H9 (cell line): ENCODE data around the gene EML4. TPM values are rescaled to one million over a fixed set of nuclear protein-coding genes. Genes with fewer than 3 reads are reported as not detected.

Experiments
- DNase-seq: peaks from one replicate; pipeline ENCODE4 v3.0.0-alpha.2; 2017
- H2AFZ ChIP-seq: one replicate; pipeline ENCODE4 v1.6.1; 2013; ENCODE audit warnings: mild to moderate bottlenecking, low read length, control low read depth, moderate library complexity
- H2AK5ac ChIP-seq: 2 replicates; pipeline ENCODE4 v1.6.1; 2013; ENCODE audit warnings: low read length, control low read depth, mixed read lengths; ENCODE audit not compliant: insufficient read length
- H2BK120ac ChIP-seq: one replicate; pipeline ENCODE4 v1.6.1; 2013; ENCODE audit warnings: low read depth, mild to moderate bottlenecking, low read length, control low read depth, inconsistent platforms; ENCODE audit not compliant: poor library complexity, severe bottlenecking
- H2BK12ac ChIP-seq: 2 replicates; pipeline ENCODE4 v1.6.1; 2013; ENCODE audit warnings: low read length, control low read depth, mixed read lengths, low read depth; ENCODE audit not compliant: insufficient read length
- H2BK15ac ChIP-seq: 2 replicates; pipeline ENCODE4 v1.6.1; 2013; ENCODE audit warnings: low read depth, low read length, control low read depth
- H2BK20ac ChIP-seq: one replicate; pipeline ENCODE4 v1.6.1; 2013; ENCODE audit warnings: low read depth, mild to moderate bottlenecking, low read length, control low read depth, inconsistent platforms; ENCODE audit not compliant: poor library complexity, severe bottlenecking
- H2BK5ac ChIP-seq: 2 replicates; pipeline ENCODE4 v1.6.1; 2013; ENCODE audit warnings: low read length, control low read depth, mixed read lengths; ENCODE audit not compliant: insufficient read length
- H3K14ac ChIP-seq: 2 replicates; pipeline ENCODE4 v1.6.1; 2013; ENCODE audit warnings: low read length, control low read depth; ENCODE audit not compliant: insufficient read depth
- H3K18ac ChIP-seq: 2 replicates; pipeline ENCODE4 v1.6.1; 2013; ENCODE audit warnings: low read depth, mild to moderate bottlenecking, mixed read lengths, low read length, control low read depth; ENCODE audit not compliant: insufficient read length
- H3K23ac ChIP-seq: 2 replicates; pipeline ENCODE4 v1.6.1; 2013; ENCODE audit warnings: low read length, control low read depth, mixed read lengths, low read depth; ENCODE audit not compliant: insufficient read length
- H3K23me2 ChIP-seq: 2 replicates; pipeline ENCODE4 v1.6.1; 2013; ENCODE audit warnings: low read depth, mild to moderate bottlenecking, mixed read lengths, low read length, control low read depth; ENCODE audit not compliant: insufficient read length, poor library complexity, severe bottlenecking
- H3K27ac ChIP-seq: 2 replicates; pipeline ENCODE4 v1.5.1; 2013; ENCODE audit warnings: low read length, control low read depth, mixed read lengths, low read depth; ENCODE audit not compliant: insufficient read length
- H3K27me3 ChIP-seq: 2 replicates; pipeline ENCODE4 v1.6.1; 2013; ENCODE audit warnings: low read length, control low read depth, inconsistent platforms; ENCODE audit not compliant: insufficient read depth
- H3K4ac ChIP-seq: 2 replicates; pipeline ENCODE4 v1.6.1; 2013; ENCODE audit warnings: low read depth, mild to moderate bottlenecking, control low read depth, inconsistent platforms, low read length, moderate library complexity
- H3K4me1 ChIP-seq: 2 replicates; pipeline ENCODE4 v1.6.1; 2013; ENCODE audit warnings: low read length, control low read depth, inconsistent platforms; ENCODE audit not compliant: insufficient read depth
- H3K4me2 ChIP-seq: 2 replicates; pipeline ENCODE4 v1.6.1; 2013; ENCODE audit warnings: low read length, control low read depth, mixed read lengths; ENCODE audit not compliant: insufficient read length, insufficient read depth
- H3K56ac ChIP-seq: 2 replicates; pipeline ENCODE4 v1.6.1; 2013; ENCODE audit warnings: low read depth, mild to moderate bottlenecking, mixed read lengths, low read length, control low read depth; ENCODE audit not compliant: insufficient read length
- H3K79me1 ChIP-seq: 2 replicates; pipeline ENCODE4 v1.6.1; 2013; ENCODE audit warnings: low read depth, mild to moderate bottlenecking, moderate library complexity, low read length, control low read depth, inconsistent platforms; ENCODE audit not compliant: insufficient read depth, poor library complexity, severe bottlenecking
- H3K79me2 ChIP-seq: 2 replicates; pipeline ENCODE4 v1.6.1; 2013; ENCODE audit warnings: low read length, control low read depth, inconsistent platforms; ENCODE audit not compliant: insufficient read depth
- H3K9ac ChIP-seq: 2 replicates; pipeline ENCODE4 v1.6.1; 2013; ENCODE audit warnings: low read length, control low read depth, mixed read lengths; ENCODE audit not compliant: insufficient read length; ENCODE audit errors: extremely low read depth
- H3K9me3 ChIP-seq: one replicate; pipeline ENCODE4 v1.6.1; 2013; ENCODE audit warnings: low read depth, low read length, inconsistent platforms; ENCODE audit not compliant: control insufficient read depth
- H3T11ph ChIP-seq: one replicate; pipeline ENCODE4 v1.6.1; 2013; ENCODE audit warnings: mild to moderate bottlenecking, low read length, control low read depth, inconsistent platforms
- H4K20me1 ChIP-seq: one replicate; pipeline ENCODE4 v1.6.1; 2013; ENCODE audit not compliant: control insufficient read depth, insufficient read length, insufficient read depth
- H4K5ac ChIP-seq: 2 replicates; pipeline ENCODE4 v1.6.1; 2013; ENCODE audit warnings: low read depth, mild to moderate bottlenecking, mixed read lengths, low read length, control low read depth; ENCODE audit not compliant: insufficient read length
- H4K8ac ChIP-seq: replicated peaks from 2 replicates; pipeline ENCODE4 v1.6.1; 2013; ENCODE audit warnings: low read length, control low read depth, mixed read lengths, low read depth; ENCODE audit not compliant: insufficient read length
- H4K91ac ChIP-seq: 2 replicates; pipeline ENCODE4 v1.6.1; 2013; ENCODE audit warnings: low read depth, mild to moderate bottlenecking, moderate library complexity, mixed read lengths, low read length, control low read depth; ENCODE audit not compliant: insufficient read length
- H3K27ac Mint-ChIP-seq, 3 experiments: 2 replicates in 2 of 3; 3 replicates in 1 of 3; pipeline ENCODE4 v1.8.0; 2020 to 2021; ENCODE audit warnings: mixed read lengths in 3 of 3, mild to moderate bottlenecking in 1 of 3, moderate library complexity in 1 of 3
- H3K27me3 Mint-ChIP-seq: 2 replicates; pipeline ENCODE4 v1.8.0; 2021; ENCODE audit warnings: low read depth, mild to moderate bottlenecking, moderate library complexity, mixed read lengths
- H3K36me3 Mint-ChIP-seq, 3 experiments: 2 replicates in 2 of 3; 3 replicates in 1 of 3; pipeline ENCODE4 v1.8.0; 2020 to 2021; ENCODE audit warnings: low read depth in 3 of 3, mixed read lengths in 3 of 3; ENCODE audit not compliant: insufficient read depth in 1 of 3
- H3K4me1 Mint-ChIP-seq, 2 experiments: 2 replicates each; pipeline ENCODE4 v1.8.0; 2020; ENCODE audit warnings: mixed read lengths in 2 of 2
- H3K4me3 Mint-ChIP-seq, 2 experiments: 2 replicates in 1 of 2; 3 replicates in 1 of 2; pipeline ENCODE4 v1.8.0; 2020 to 2021; ENCODE audit warnings: mild to moderate bottlenecking in 2 of 2, mixed read lengths in 2 of 2, moderate library complexity in 1 of 2
- H3K9me3 Mint-ChIP-seq, 2 experiments: 2 replicates in 1 of 2; 3 replicates in 1 of 2; pipeline ENCODE4 v1.8.0; 2020; ENCODE audit warnings: mild to moderate bottlenecking in 2 of 2, mixed read lengths in 2 of 2, moderate library complexity in 1 of 2
- CTCF ChIP-seq: fragments of 200-600 bp; sonication (generic); conservative IDR thresholded peaks from 3 replicates; pipeline ENCODE4 v1.8.0; 2021; ENCODE audit warnings: antibody characterized with exemption, mild to moderate bottlenecking
- WGBS: extraction: QIAGEN DNeasy Blood & Tissue Kit; methylation state at CpG from one replicate; pipeline ENCODE4 v1.1.7; 2013; ENCODE audit warnings: missing lambda C conversion rate, low lambda C conversion rate, mixed read lengths; ENCODE audit not compliant: insufficient read length; ENCODE audit errors: extremely low coverage; 5-methylcytosine and 5-hydroxymethylcytosine counted together
- total RNA-seq: library from RNA; stranded (reverse); gene quantifications from 2 replicates; pipeline ENCODE4 v1.2.1, GENCODE V29; 2021

EML4 gene
- total RNA-seq, 1 experiment from 2014 or later = 68.6 TPM

- Histone ChIP-seq H4K20me1 (no peaks in the 10 kb centered on the region), H3K9ac (no peak overlapping the region), H3K4me1 (no peaks in the 10 kb centered on the region), H2BK5ac (no peak overlapping the region), H2BK120ac (no peak overlapping the region), H2AK5ac (no peak overlapping the region), H3K27ac (no peak overlapping the region), H4K8ac (no peak overlapping the region), H4K91ac (no peak overlapping the region), H3K56ac (no peak overlapping the region), H2AFZ (no peak overlapping the region), H3K18ac (no peak overlapping the region), H3K23me2 (no peaks in the 10 kb centered on the region), H3K79me1 (no peaks in the 10 kb centered on the region), H2BK12ac (no peak overlapping the region), H2BK20ac (no peak overlapping the region), H3K14ac (no peak overlapping the region), H3K9me3 (no peaks in the 10 kb centered on the region), H2BK15ac (no peak overlapping the region), H4K5ac (no peak overlapping the region), H3K4me2 (no peak overlapping the region), H3K79me2 (no peaks in the 10 kb centered on the region), H3K27me3 (no peaks in the 10 kb centered on the region), H3K4ac (no peak overlapping the region), H3K23ac (no peak overlapping the region), H3T11ph (no peak overlapping the region)
- H3K36me3 Mint-ChIP-seq = peaks cover 4 to 21% (median 5%) of the 10 kb centered on the region in 3 experiments; a peak in 5 of 7 replicates
- WGBS = no CpG with 5 or more reads among the region's 1 CpG
- no peaks in the 10 kb centered on the region for H3K27me3 Mint-ChIP-seq
- peak overlapping the region in 2 of 3 experiments; percentile 19 to 95; a peak in 2 of 7 replicates for H3K27ac Mint-ChIP-seq
- H3K4me3 Mint-ChIP-seq = no peak overlapping the region
- TF ChIP-seq CTCF = no peak
- no peaks in the 10 kb centered on the region for H3K4me1 Mint-ChIP-seq
- DNase-seq = no peak
- no peaks in the 10 kb centered on the region for H3K9me3 Mint-ChIP-seq
Observed at GRCh38 chr2:42310007-42310515, 140.9 kb downstream of the EML4 start.
